Measurements from ENCODE around the gene ZNF444. TPM values are rescaled to one million over a fixed set of nuclear protein-coding genes. Genes with fewer than 3 reads are reported as not detected.

The ZNF444 gene
- total RNA-seq, 1 experiment from 2014 or later, result 31.7 TPM

DNA sequence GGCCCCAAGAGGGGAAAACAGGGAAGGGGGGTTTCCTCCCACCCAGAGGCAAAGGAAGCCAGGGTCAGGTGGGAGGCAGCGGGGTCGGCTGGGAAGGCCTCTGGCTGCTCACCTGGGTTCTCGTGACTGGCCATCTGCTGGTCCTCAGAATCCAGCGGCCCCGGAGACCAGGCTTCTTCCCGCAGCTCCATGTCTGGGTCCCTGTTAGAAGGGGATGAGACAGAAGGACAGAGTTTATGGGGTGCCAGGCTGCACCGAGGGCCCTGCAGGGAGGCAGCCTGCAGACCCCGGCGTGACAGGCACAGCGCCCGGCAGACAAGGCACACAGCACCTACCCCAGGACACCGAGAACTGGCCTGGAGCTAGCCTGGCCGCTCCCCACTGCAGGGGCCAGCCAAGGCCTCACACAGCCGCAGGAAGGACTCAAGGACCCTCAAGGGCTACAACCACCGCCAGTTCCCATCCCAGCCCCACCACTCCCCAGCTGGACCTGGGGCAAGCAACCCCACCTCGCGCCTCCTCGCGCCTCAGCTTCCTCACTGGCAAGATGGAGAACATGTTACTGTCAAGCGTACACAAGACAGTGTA, 38.0 kb upstream of the ZNF444 start (continued):
- TF ChIP-seq, protein P1, sequence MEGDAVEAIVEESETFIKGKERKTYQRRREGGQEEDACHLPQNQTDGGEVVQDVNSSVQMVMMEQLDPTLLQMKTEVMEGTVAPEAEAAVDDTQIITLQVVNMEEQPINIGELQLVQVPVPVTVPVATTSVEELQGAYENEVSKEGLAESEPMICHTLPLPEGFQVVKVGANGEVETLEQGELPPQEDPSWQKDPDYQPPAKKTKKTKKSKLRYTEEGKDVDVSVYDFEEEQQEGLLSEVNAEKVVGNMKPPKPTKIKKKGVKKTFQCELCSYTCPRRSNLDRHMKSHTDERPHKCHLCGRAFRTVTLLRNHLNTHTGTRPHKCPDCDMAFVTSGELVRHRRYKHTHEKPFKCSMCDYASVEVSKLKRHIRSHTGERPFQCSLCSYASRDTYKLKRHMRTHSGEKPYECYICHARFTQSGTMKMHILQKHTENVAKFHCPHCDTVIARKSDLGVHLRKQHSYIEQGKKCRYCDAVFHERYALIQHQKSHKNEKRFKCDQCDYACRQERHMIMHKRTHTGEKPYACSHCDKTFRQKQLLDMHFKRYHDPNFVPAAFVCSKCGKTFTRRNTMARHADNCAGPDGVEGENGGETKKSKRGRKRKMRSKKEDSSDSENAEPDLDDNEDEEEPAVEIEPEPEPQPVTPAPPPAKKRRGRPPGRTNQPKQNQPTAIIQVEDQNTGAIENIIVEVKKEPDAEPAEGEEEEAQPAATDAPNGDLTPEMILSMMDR (IDR thresholded peaks at IDR 0.05 in 2 of 3, conservative IDR thresholded peaks at IDR 0.05 in 1 of 3; ENCODE audit: borderline replicate concordance in 1 of 3, insufficient read depth in 1 of 3, low read depth in 2 of 3, low read length in 2 of 3), result no peak
- TF ChIP-seq JUND (IDR thresholded peaks at IDR 0.05) (no peak), SP1 (IDR thresholded peaks at IDR 0.05; ENCODE audit: low read depth) (no peak), TCF7L2 (IDR thresholded peaks at IDR 0.05; ENCODE audit: borderline replicate concordance, extremely low read depth, insufficient read depth, insufficient read length) (no peak)
- TF ChIP-seq, protein P2, sequence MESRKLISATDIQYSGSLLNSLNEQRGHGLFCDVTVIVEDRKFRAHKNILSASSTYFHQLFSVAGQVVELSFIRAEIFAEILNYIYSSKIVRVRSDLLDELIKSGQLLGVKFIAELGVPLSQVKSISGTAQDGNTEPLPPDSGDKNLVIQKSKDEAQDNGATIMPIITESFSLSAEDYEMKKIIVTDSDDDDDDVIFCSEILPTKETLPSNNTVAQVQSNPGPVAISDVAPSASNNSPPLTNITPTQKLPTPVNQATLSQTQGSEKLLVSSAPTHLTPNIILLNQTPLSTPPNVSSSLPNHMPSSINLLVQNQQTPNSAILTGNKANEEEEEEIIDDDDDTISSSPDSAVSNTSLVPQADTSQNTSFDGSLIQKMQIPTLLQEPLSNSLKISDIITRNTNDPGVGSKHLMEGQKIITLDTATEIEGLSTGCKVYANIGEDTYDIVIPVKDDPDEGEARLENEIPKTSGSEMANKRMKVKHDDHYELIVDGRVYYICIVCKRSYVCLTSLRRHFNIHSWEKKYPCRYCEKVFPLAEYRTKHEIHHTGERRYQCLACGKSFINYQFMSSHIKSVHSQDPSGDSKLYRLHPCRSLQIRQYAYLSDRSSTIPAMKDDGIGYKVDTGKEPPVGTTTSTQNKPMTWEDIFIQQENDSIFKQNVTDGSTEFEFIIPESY (IDR thresholded peaks at IDR 0.05; ENCODE audit: extremely low read depth, insufficient replicate concordance, low read length), result no peak

DNA sequence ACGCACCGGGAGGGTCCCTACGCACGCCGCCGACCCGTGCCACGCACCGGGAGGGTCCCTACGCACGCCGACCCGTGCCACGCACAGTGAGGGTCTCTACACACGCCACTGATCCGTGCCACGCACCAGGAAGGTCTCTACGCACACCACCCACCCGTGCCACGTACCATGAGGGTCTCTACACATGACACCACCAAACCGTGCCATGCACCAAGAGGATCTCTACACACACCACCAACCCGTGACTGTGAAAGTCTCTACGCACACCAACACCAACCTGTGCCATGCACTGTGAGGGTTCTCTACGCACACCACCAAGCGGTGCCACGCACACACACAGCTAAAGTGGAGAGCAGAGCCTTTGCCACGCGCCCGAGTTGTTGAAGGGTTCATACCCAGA, 36.7 kb upstream of the ZNF444 start:
- intact Hi-C loops (cut with micrococcal nuclease), result no loop called here
- Histone ChIP-seq H3K4me2 (ENCODE audit: low read length) (no peak overlapping the region), H3K4me1 (ENCODE audit: control insufficient read depth in 1 of 2, insufficient read depth in 2 of 2, low read length in 2 of 2) (peaks cover 0 to 9% of the 10 kb centered on the region in 2 experiments; a peak in 1 of 4 replicates), H3K4me3 (replicated peaks in 1 of 2; ENCODE audit: low read depth in 1 of 2, low read length in 2 of 2) (no peak overlapping the region), H3K36me3 (ENCODE audit: control insufficient read depth in 1 of 2, insufficient read depth in 2 of 2, low read length in 2 of 2) (peaks cover 0 to 9% of the 10 kb centered on the region in 2 experiments; a peak in 2 of 4 replicates), H4K20me1 (ENCODE audit: insufficient read depth) (peaks cover 4% of the 10 kb centered on the region; the same call in 1 of the 2 replicates), H3K9me3 (ENCODE audit: control insufficient read depth in 1 of 2, insufficient read depth in 1 of 2, low read depth in 1 of 2, low read length in 2 of 2) (no peaks in the 10 kb centered on the region), H2AFZ (ENCODE audit: low read depth, low read length, poor library complexity, severe bottlenecking) (no peak overlapping the region), H3K9ac (ENCODE audit: low read length) (no peak overlapping the region), H3K27ac (ENCODE audit: low read depth, low read length) (no peak overlapping the region), H3K9me2 (ENCODE audit: insufficient read depth) (no peaks in the 10 kb centered on the region), H3K79me2 (ENCODE audit: insufficient read depth, low read length) (peaks cover 92% of the 10 kb centered on the region), H3K27me3 (ENCODE audit: insufficient read depth, low read length) (no peaks in the 10 kb centered on the region)
- RAD21 ChIA-PET (ENCODE audit: low non-redundant PET in 1 of 2, low total read pairs in 2 of 2, uncharacterized antibody in 2 of 2, unreplicated experiment in 2 of 2), result no interaction called here
- CTCF ChIA-PET, result interaction anchor here (1.0 to 1.4 kb wide), 4 partner anchors 8 to 229 kb away, joined by 3 to 8 read pairs (median 4); no protein-coding TSS in a partner anchor
- DNase-seq (ENCODE audit: low read depth, low spot score), result no peak
- BruUV-seq (replicated peaks), result no TSS peak
- no peak for TF ChIP-seq FOSL1 (IDR thresholded peaks at IDR 0.05; ENCODE audit: low read depth)
- TF ChIP-seq EZH2 (IDR thresholded peaks at IDR 0.05), result no peak
- no peak for TF ChIP-seq TCF7L2 (IDR thresholded peaks at IDR 0.05; ENCODE audit: borderline replicate concordance, extremely low read depth, insufficient read depth, insufficient read length)
- no peak for TF ChIP-seq SIN3A (IDR thresholded peaks at IDR 0.05; ENCODE audit: low read depth)
- TF ChIP-seq YY1 (IDR thresholded peaks at IDR 0.05; ENCODE audit: extremely low read depth, insufficient replicate concordance, low read depth, low read length), result no peak
- TF ChIP-seq RAD21 (IDR thresholded peaks at IDR 0.05; ENCODE audit: low read depth), result no peak
- no peak for ATAC-seq
- POLR2A ChIA-PET, result no interaction called here
